GM23338 (cell line): ENCODE data around the gene NHSL1. TPM values are rescaled to one million over a fixed set of nuclear protein-coding genes. Genes with fewer than 3 reads are reported as not detected.

Experiments used
- ATAC-seq: fragments of 200-7000 bp; cut with Tn5 transposase; 3 replicates; pipeline ENCODE4 v1.9.1; 2020
- DNase-seq: peaks from one replicate; pipeline ENCODE4 v3.0.0-alpha.2; 2015; ENCODE audit warnings: low spot score
- H2AFZ ChIP-seq: fragments of 200-600 bp; sonication (generic); 2 replicates; pipeline ENCODE4 v1.8.0; 2016; ENCODE audit warnings: antibody characterized with exemption, mild to moderate bottlenecking, moderate library complexity
- H3F3A ChIP-seq: fragments of 200-600 bp; sonication (generic); replicated peaks from 2 replicates; pipeline ENCODE4 v1.8.0; 2017; ENCODE audit warnings: antibody characterized with exemption, mixed run types, low read depth
- H3K27ac ChIP-seq: fragments of 200-600 bp; sonication (generic); 2 replicates; pipeline ENCODE4 v1.6.1; 2016; ENCODE audit warnings: low read depth
- H3K27me3 ChIP-seq: fragments of 200-600 bp; sonication (generic); 2 replicates; pipeline ENCODE4 v1.8.0; 2016; ENCODE audit warnings: mild to moderate bottlenecking, mixed run types, moderate library complexity; ENCODE audit not compliant: insufficient read depth
- H3K36me3 ChIP-seq: fragments of 200-600 bp; sonication (generic); 2 replicates; pipeline ENCODE4 v1.8.0; 2016; ENCODE audit warnings: mild to moderate bottlenecking; ENCODE audit not compliant: insufficient read depth
- H3K4me1 ChIP-seq: fragments of 200-600 bp; sonication (generic); 2 replicates; pipeline ENCODE4 v1.8.0; 2016; ENCODE audit warnings: mild to moderate bottlenecking, moderate library complexity; ENCODE audit not compliant: insufficient read depth
- H3K4me2 ChIP-seq: fragments of 200-600 bp; sonication (generic); 2 replicates; pipeline ENCODE4 v1.7.1; 2017; ENCODE audit warnings: mixed run types
- H3K4me3 ChIP-seq: fragments of 200-600 bp; sonication (generic); 2 replicates; pipeline ENCODE4 v1.6.1; 2016; ENCODE audit warnings: mixed run types
- H3K79me2 ChIP-seq: fragments of 200-600 bp; sonication (generic); replicated peaks from 2 replicates; pipeline ENCODE4 v1.8.0; 2017; ENCODE audit warnings: mild to moderate bottlenecking; ENCODE audit not compliant: insufficient read depth
- H3K9me2 ChIP-seq: fragments of 200-600 bp; sonication (generic); 2 replicates; pipeline ENCODE4 v1.8.0; 2017; ENCODE audit not compliant: insufficient read depth
- H4K20me1 ChIP-seq: fragments of 200-600 bp; sonication (generic); replicated peaks from 2 replicates; pipeline ENCODE4 v1.8.0; 2017; ENCODE audit warnings: mild to moderate bottlenecking; ENCODE audit not compliant: insufficient read depth
- H3K27ac Mint-ChIP-seq: 2 replicates; pipeline ENCODE4 v1.8.0; 2020; ENCODE audit warnings: inconsistent platforms, mild to moderate bottlenecking, moderate library complexity, mixed read lengths
- H3K27me3 Mint-ChIP-seq: 3 replicates; pipeline ENCODE4 v1.8.0; 2022; ENCODE audit warnings: low read depth, mild to moderate bottlenecking, moderate library complexity, mixed read lengths, inconsistent platforms; ENCODE audit not compliant: insufficient read depth, poor library complexity
- H3K36me3 Mint-ChIP-seq: 3 replicates; pipeline ENCODE4 v1.8.0; 2021; ENCODE audit warnings: low read depth, mild to moderate bottlenecking, inconsistent platforms, moderate library complexity, mixed read lengths
- H3K4me1 Mint-ChIP-seq: 3 replicates; pipeline ENCODE4 v1.8.0; 2020; ENCODE audit warnings: mild to moderate bottlenecking, inconsistent platforms, mixed read lengths
- H3K4me3 Mint-ChIP-seq: 3 replicates; pipeline ENCODE4 v1.8.0; 2021; ENCODE audit warnings: moderate library complexity, mild to moderate bottlenecking, inconsistent platforms, mixed read lengths
- H3K9me3 Mint-ChIP-seq: 3 replicates; pipeline ENCODE4 v1.8.0; 2020; ENCODE audit warnings: moderate library complexity, mild to moderate bottlenecking, inconsistent platforms, mixed read lengths
- CREB1 ChIP-seq: fragments of 250-450 bp; sonication (Bioruptor Pico); IDR thresholded peaks from 2 replicates; pipeline ENCODE4 v1.5.0; 2020; ENCODE audit warnings: low read depth, mild to moderate bottlenecking, moderate library complexity
- EZH2 ChIP-seq: fragments of 200-600 bp; sonication (generic); IDR thresholded peaks from one replicate; pipeline ENCODE4 v1.8.0; 2017; ENCODE audit warnings: antibody characterized with exemption, mild to moderate bottlenecking, low read depth; ENCODE audit not compliant: unreplicated experiment
- NANOG ChIP-seq: IDR thresholded peaks from 2 replicates; pipeline ENCODE4 v1.6.1; 2016; ENCODE audit warnings: antibody characterized with exemption, borderline replicate concordance
- POLR2AphosphoS5 ChIP-seq: IDR thresholded peaks from 2 replicates; pipeline ENCODE4 v1.6.1; 2016; ENCODE audit warnings: antibody characterized with exemption, low read depth
- ZNF331 ChIP-seq: fragments of 250-450 bp; sonication (Bioruptor Pico); IDR thresholded peaks from 2 replicates; pipeline ENCODE4 v1.5.0; 2020; ENCODE audit warnings: low read depth, mild to moderate bottlenecking, moderate library complexity
- polyA plus RNA-seq: library from polyadenylated mRNA; unstranded; fragments of >200 nt; fragmentation: Nextera tagmentation; extraction: Ambion mirVana; gene quantifications from 2 replicates; pipeline ENCODE4 v1.2.1, GENCODE V29; 2016
- total RNA-seq: library from RNA; depleted of rRNA; stranded (reverse); fragments of >200 nt; shearing (Covaris generic); gene quantifications from 2 replicates; pipeline ENCODE4 v1.2.3, GENCODE V29; 2014
- TF ChIP-seq, protein P1 (sequence below): fragments of 250-450 bp; sonication (Bioruptor Pico); IDR thresholded peaks from 2 replicates; pipeline ENCODE4 v1.5.0; 2020; ENCODE audit warnings: mild to moderate bottlenecking, moderate library complexity
- TF ChIP-seq, protein P2 (sequence below): IDR thresholded peaks from one replicate; pipeline ENCODE4 v1.6.1; 2018; ENCODE audit warnings: antibody characterized with exemption; ENCODE audit not compliant: unreplicated experiment
- TF ChIP-seq, protein P3 (sequence below): IDR thresholded peaks from 2 replicates; pipeline ENCODE4 v1.6.1; 2016; ENCODE audit warnings: antibody characterized with exemption

NHSL1 gene
- total and polyA plus RNA-seq, 2 experiments from 2014 or later: 11.2 to 24.5 TPM

DNA sequence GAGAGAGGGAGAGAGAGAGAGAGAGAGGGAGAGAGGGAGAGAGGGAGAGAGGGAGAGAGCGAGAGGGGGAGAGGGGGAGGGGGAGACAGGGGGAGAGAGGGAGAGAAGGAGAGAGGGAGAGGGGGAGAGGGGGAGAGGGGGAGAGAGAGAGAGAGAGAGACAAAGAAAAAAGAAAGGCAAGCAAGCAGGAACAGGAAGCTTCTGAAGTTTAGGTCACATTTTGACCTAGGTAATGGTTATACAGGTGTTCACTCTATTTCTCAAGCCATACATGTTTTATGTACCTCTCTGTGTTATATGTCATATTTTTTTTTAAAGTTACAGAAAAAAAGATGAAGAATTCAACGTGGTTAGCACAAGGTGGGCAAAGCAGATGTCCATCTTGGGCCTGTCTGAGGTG, 9.4 kb downstream of the NHSL1 start:
- peaks cover 6% of the 10 kb centered on the region; the same call in 1 of the 2 replicates for H3F3A ChIP-seq
- H3K79me2 ChIP-seq: no peaks in the 10 kb centered on the region
- H3K27me3 Mint-ChIP-seq: peaks cover 3% of the 10 kb centered on the region
- no peak overlapping the region for H3K4me2 ChIP-seq
- DNase-seq (no peak), ATAC-seq (no peak)
- no peaks in the 10 kb centered on the region for H3K36me3 ChIP-seq
- no peaks in the 10 kb centered on the region for H3K9me3 Mint-ChIP-seq
- no peaks in the 10 kb centered on the region for H3K27me3 ChIP-seq
- peaks cover 13% of the 10 kb centered on the region for H3K36me3 Mint-ChIP-seq
- no peak overlapping the region for H3K27ac Mint-ChIP-seq
- no peaks in the 10 kb centered on the region for H4K20me1 ChIP-seq
- H3K4me3 ChIP-seq: no peak overlapping the region
- H2AFZ ChIP-seq: no peak overlapping the region
- peaks cover 47% of the 10 kb centered on the region for H3K4me1 ChIP-seq
- H3K9me2 ChIP-seq: peaks cover 6% of the 10 kb centered on the region; the same call in 1 of the 2 replicates
- TF ChIP-seq POLR2AphosphoS5: no peak
- TF ChIP-seq CREB1 (CRISPR knock-in tag): no peak
- TF ChIP-seq ZNF331 (CRISPR knock-in tag): no peak
- TF ChIP-seq, protein P1, sequence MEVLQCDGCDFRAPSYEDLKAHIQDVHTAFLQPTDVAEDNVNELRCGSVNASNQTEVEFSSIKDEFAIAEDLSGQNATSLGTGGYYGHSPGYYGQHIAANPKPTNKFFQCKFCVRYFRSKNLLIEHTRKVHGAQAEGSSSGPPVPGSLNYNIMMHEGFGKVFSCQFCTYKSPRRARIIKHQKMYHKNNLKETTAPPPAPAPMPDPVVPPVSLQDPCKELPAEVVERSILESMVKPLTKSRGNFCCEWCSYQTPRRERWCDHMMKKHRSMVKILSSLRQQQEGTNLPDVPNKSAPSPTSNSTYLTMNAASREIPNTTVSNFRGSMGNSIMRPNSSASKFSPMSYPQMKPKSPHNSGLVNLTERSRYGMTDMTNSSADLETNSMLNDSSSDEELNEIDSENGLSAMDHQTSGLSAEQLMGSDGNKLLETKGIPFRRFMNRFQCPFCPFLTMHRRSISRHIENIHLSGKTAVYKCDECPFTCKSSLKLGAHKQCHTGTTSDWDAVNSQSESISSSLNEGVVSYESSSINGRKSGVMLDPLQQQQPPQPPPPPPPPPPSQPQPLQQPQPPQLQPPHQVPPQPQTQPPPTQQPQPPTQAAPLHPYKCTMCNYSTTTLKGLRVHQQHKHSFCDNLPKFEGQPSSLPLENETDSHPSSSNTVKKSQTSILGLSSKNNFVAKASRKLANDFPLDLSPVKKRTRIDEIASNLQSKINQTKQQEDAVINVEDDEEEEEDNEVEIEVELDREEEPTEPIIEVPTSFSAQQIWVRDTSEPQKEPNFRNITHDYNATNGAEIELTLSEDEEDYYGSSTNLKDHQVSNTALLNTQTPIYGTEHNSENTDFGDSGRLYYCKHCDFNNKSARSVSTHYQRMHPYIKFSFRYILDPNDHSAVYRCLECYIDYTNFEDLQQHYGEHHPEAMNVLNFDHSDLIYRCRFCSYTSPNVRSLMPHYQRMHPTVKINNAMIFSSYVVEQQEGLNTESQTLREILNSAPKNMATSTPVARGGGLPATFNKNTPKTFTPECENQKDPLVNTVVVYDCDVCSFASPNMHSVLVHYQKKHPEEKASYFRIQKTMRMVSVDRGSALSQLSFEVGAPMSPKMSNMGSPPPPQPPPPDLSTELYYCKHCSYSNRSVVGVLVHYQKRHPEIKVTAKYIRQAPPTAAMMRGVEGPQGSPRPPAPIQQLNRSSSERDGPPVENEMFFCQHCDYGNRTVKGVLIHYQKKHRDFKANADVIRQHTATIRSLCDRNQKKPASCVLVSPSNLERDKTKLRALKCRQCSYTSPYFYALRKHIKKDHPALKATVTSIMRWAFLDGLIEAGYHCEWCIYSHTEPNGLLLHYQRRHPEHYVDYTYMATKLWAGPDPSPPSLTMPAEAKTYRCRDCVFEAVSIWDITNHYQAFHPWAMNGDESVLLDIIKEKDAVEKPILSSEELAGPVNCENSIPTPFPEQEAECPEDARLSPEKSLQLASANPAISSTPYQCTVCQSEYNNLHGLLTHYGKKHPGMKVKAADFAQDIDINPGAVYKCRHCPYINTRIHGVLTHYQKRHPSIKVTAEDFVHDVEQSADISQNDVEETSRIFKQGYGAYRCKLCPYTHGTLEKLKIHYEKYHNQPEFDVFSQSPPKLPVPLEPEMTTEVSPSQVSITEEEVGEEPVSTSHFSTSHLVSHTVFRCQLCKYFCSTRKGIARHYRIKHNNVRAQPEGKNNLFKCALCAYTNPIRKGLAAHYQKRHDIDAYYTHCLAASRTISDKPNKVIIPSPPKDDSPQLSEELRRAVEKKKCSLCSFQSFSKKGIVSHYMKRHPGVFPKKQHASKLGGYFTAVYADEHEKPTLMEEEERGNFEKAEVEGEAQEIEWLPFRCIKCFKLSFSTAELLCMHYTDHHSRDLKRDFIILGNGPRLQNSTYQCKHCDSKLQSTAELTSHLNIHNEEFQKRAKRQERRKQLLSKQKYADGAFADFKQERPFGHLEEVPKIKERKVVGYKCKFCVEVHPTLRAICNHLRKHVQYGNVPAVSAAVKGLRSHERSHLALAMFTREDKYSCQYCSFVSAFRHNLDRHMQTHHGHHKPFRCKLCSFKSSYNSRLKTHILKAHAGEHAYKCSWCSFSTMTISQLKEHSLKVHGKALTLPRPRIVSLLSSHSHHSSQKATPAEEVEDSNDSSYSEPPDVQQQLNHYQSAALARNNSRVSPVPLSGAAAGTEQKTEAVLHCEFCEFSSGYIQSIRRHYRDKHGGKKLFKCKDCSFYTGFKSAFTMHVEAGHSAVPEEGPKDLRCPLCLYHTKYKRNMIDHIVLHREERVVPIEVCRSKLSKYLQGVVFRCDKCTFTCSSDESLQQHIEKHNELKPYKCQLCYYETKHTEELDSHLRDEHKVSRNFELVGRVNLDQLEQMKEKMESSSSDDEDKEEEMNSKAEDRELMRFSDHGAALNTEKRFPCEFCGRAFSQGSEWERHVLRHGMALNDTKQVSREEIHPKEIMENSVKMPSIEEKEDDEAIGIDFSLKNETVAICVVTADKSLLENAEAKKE (CRISPR knock-in tag): no peak
- TF ChIP-seq, protein P2, sequence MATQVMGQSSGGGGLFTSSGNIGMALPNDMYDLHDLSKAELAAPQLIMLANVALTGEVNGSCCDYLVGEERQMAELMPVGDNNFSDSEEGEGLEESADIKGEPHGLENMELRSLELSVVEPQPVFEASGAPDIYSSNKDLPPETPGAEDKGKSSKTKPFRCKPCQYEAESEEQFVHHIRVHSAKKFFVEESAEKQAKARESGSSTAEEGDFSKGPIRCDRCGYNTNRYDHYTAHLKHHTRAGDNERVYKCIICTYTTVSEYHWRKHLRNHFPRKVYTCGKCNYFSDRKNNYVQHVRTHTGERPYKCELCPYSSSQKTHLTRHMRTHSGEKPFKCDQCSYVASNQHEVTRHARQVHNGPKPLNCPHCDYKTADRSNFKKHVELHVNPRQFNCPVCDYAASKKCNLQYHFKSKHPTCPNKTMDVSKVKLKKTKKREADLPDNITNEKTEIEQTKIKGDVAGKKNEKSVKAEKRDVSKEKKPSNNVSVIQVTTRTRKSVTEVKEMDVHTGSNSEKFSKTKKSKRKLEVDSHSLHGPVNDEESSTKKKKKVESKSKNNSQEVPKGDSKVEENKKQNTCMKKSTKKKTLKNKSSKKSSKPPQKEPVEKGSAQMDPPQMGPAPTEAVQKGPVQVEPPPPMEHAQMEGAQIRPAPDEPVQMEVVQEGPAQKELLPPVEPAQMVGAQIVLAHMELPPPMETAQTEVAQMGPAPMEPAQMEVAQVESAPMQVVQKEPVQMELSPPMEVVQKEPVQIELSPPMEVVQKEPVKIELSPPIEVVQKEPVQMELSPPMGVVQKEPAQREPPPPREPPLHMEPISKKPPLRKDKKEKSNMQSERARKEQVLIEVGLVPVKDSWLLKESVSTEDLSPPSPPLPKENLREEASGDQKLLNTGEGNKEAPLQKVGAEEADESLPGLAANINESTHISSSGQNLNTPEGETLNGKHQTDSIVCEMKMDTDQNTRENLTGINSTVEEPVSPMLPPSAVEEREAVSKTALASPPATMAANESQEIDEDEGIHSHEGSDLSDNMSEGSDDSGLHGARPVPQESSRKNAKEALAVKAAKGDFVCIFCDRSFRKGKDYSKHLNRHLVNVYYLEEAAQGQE: no peak
- no peak for TF ChIP-seq NANOG
- TF ChIP-seq, protein P3, sequence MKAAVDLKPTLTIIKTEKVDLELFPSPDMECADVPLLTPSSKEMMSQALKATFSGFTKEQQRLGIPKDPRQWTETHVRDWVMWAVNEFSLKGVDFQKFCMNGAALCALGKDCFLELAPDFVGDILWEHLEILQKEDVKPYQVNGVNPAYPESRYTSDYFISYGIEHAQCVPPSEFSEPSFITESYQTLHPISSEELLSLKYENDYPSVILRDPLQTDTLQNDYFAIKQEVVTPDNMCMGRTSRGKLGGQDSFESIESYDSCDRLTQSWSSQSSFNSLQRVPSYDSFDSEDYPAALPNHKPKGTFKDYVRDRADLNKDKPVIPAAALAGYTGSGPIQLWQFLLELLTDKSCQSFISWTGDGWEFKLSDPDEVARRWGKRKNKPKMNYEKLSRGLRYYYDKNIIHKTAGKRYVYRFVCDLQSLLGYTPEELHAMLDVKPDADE: no peak
- no peak for TF ChIP-seq EZH2
- H3K4me3 Mint-ChIP-seq: no peak overlapping the region
- no peak overlapping the region for H3K27ac ChIP-seq
- H3K4me1 Mint-ChIP-seq: peaks cover 59% of the 10 kb centered on the region
